GM21526 (cell line): Measurements from ENCODE around the gene GNE.
"Not testable (repeated sequence)": the region's sequence is repeated elsewhere in the genome, so short reads cannot be mapped to it uniquely, and the experiment has no call there.

ENCODE experiments used
- ATAC-seq: cut with Tn5 transposase; IDR thresholded peaks from one replicate; pipeline ENCODE4 v1.9.1; 2021; ENCODE audit warnings: moderate library complexity; ENCODE audit not compliant: unreplicated experiment, low FRiP score

The GNE gene

GRCh38 chr9:36258208-36258995, at the start of gene GNE:
GNE (minus strand) TSS chr9:36258448; CDS start chr9:36249355, 9,093 bp downstream.
- ATAC-seq, result peak; percentile 85

- ATAC-seq, result no peak
These were observed 48.4 kb upstream of the GNE start for GRCh38 chr9:36306471-36307306.

- ATAC-seq, result not testable (repeated sequence)
These were observed 46.1 kb upstream of the GNE start for GRCh38 chr9:36304366-36304765.

- no peak for ATAC-seq
These were observed 43.0 kb upstream of the GNE start for GRCh38 chr9:36301227-36301626.

GRCh38 chr9:36298566-36298965, 40.3 kb upstream of the GNE start:
- ATAC-seq, result no peak

GRCh38 chr9:36297798-36298197, 39.5 kb upstream of the GNE start:
- ATAC-seq, result no peak

- not testable (repeated sequence) for ATAC-seq
These were observed 36.7 kb upstream of the GNE start for GRCh38 chr9:36294996-36295395.

- no peak for ATAC-seq
These were observed 35.7 kb upstream of the GNE start for GRCh38 chr9:36293918-36294317.

- no peak for ATAC-seq
These were observed 34.9 kb upstream of the GNE start for GRCh38 chr9:36293171-36293570.

- ATAC-seq, result no peak
These were observed 34.4 kb upstream of the GNE start for GRCh38 chr9:36292641-36293040.

- ATAC-seq, result no peak
These were observed 32.7 kb upstream of the GNE start for GRCh38 chr9:36290996-36291395.

GRCh38 chr9:36289836-36290435, 31.7 kb upstream of the GNE start:
- ATAC-seq, result no peak

GRCh38 chr9:36288070-36288469, 29.8 kb upstream of the GNE start:
- no peak for ATAC-seq

GRCh38 chr9:36286388-36286787, 28.1 kb upstream of the GNE start:
- ATAC-seq, result no peak

GRCh38 chr9:36284226-36284625, 26.0 kb upstream of the GNE start:
- no peak for ATAC-seq

GRCh38 chr9:36282275-36282674, 24.0 kb upstream of the GNE start:
- ATAC-seq, result no peak

- ATAC-seq, result no peak
These were observed 22.7 kb upstream of the GNE start for GRCh38 chr9:36280989-36281388.

GRCh38 chr9:36278243-36278642, 20.0 kb upstream of the GNE start:
- ATAC-seq, result no peak

GRCh38 chr9:36276781-36277181, 18.5 kb upstream of the GNE start:
- ATAC-seq, result no peak

GRCh38 chr9:36276254-36276653, 18.0 kb upstream of the GNE start:
- no peak for ATAC-seq

- no peak for ATAC-seq
These were observed 16.8 kb upstream of the GNE start for GRCh38 chr9:36275060-36275459.
